Measurements from ENCODE around the gene POU2AF3. TPM values are rescaled to one million over a fixed set of nuclear protein-coding genes. Genes with fewer than 3 reads are reported as not detected.

POU2AF3 gene
- total RNA-seq, 1 experiment from 2014 or later: not detected

DNA sequence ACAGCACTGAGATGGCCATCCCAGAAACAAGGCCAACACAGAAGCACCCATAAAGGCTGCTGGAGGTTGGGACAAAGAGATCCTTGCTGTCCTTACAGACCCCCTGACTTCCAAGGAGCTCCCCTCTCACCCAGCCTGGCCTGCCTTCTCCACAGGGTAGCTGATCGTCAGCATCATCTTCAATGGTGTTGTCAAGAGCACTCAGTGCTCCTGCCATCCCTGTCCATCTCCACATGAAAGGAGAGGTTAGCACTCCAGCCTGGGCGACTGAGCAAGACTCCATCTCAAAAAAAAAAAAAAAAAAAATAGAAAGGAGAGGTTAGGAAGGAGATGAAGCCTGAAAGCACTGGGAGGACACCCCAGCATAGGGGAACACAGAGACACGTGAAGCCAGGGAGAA is 2.1 kb upstream of the POU2AF3 start (continued):
- no peak for TF ChIP-seq CTCF (IDR thresholded peaks at IDR 0.05 in 2 of 3, conservative IDR thresholded peaks at IDR 0.05 in 1 of 3; ENCODE audit: borderline replicate concordance in 1 of 3, insufficient read depth in 1 of 3, low read depth in 2 of 3, low read length in 2 of 3)
- no peak for TF ChIP-seq FOSL1 (IDR thresholded peaks at IDR 0.05; ENCODE audit: low read depth)
- TF ChIP-seq JUND (IDR thresholded peaks at IDR 0.05): no peak
- no peak for TF ChIP-seq ZFX (IDR thresholded peaks at IDR 0.05)
- no peak for TF ChIP-seq ELF1 (IDR thresholded peaks at IDR 0.05; ENCODE audit: borderline replicate concordance, low read depth)
- TF ChIP-seq SP1 (IDR thresholded peaks at IDR 0.05; ENCODE audit: low read depth): no peak

DNA sequence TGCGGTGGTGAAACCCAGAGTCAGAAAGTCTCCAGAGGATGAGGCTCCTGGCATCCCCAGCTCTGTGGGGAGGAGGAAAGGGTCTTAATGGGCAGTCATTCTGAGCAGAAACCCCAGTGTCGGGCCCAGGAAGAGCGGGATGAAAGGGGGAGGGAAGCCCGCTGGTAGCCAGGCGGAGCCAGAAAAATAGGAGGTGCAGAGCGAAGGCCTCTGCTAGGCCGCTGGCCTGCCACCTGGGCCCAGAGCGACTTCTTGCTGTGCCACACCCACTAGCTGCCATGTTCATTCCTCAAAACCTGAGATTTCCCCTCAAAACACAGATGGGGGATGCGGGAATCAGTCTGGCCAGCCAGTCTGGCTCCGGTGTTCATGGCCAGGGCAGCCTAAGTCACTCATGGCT is 650 bp upstream of the POU2AF3 start:
- Histone ChIP-seq H3K27me3 (ENCODE audit: insufficient read depth, low read length) (no peaks in the 10 kb centered on the region; the same call in 1 of the 2 replicates), H3K4me3 (replicated peaks in 1 of 2; ENCODE audit: low read depth in 1 of 2, low read length in 2 of 2) (no peak overlapping the region), H3K9me3 (ENCODE audit: control insufficient read depth in 1 of 2, insufficient read depth in 1 of 2, low read depth in 1 of 2, low read length in 2 of 2) (no peaks in the 10 kb centered on the region), H4K20me1 (ENCODE audit: insufficient read depth) (no peaks in the 10 kb centered on the region), H3K4me1 (ENCODE audit: control insufficient read depth in 1 of 2, insufficient read depth in 2 of 2, low read length in 2 of 2) (no peaks in the 10 kb centered on the region), H3K79me2 (ENCODE audit: insufficient read depth, low read length) (no peaks in the 10 kb centered on the region), H3K36me3 (ENCODE audit: control insufficient read depth in 1 of 2, insufficient read depth in 2 of 2, low read length in 2 of 2) (no peaks in the 10 kb centered on the region), H3K9me2 (ENCODE audit: insufficient read depth) (no peaks in the 10 kb centered on the region), H3K4me2 (ENCODE audit: low read length) (no peak overlapping the region), H3K9ac (ENCODE audit: low read length) (no peak overlapping the region), H3K27ac (ENCODE audit: low read depth, low read length) (no peak overlapping the region), H2AFZ (ENCODE audit: low read depth, low read length, poor library complexity, severe bottlenecking) (no peak overlapping the region)
- ChIA-PET RAD21 (ENCODE audit: low non-redundant PET in 1 of 2, low total read pairs in 2 of 2, uncharacterized antibody in 2 of 2, unreplicated experiment in 2 of 2) (no interaction called here), CTCF (no interaction called here), POLR2A (no interaction called here)
- no TSS peak for BruUV-seq (replicated peaks)
- intact Hi-C loops (cut with micrococcal nuclease): no loop called here
- DNase-seq (ENCODE audit: low read depth, low spot score): no peak
- TF ChIP-seq TCF7L2 (IDR thresholded peaks at IDR 0.05; ENCODE audit: borderline replicate concordance, extremely low read depth, insufficient read depth, insufficient read length) (no peak), EGR1 (IDR thresholded peaks at IDR 0.05; ENCODE audit: low read depth) (no peak), SP1 (IDR thresholded peaks at IDR 0.05; ENCODE audit: low read depth) (no peak), POLR2A (IDR thresholded peaks at IDR 0.05; ENCODE audit: borderline replicate concordance, extremely low read depth, insufficient read depth, insufficient read length) (no peak)
- ATAC-seq: no peak

Measured in HCT116 (cell line).